GM19023 (cell line): Measurements from ENCODE around the gene PDZRN4.

Experiments used
- ATAC-seq: cut with Tn5 transposase; IDR thresholded peaks from one replicate; pipeline ENCODE4 v1.9.1; 2021; ENCODE audit warnings: mild to moderate bottlenecking, moderate library complexity; ENCODE audit not compliant: unreplicated experiment

Gene PDZRN4

GRCh38 chr12:41504976-41505375, 316.9 kb downstream of the PDZRN4 start:
- no peak for ATAC-seq

GRCh38 chr12:41507286-41507685, 319.2 kb downstream of the PDZRN4 start:
- ATAC-seq: no peak

GRCh38 chr12:41509271-41510055, 321.3 kb downstream of the PDZRN4 start:
- ATAC-seq: no peak

GRCh38 chr12:41510470-41510869, 322.4 kb downstream of the PDZRN4 start:
- no peak for ATAC-seq

GRCh38 chr12:41511247-41511646, 323.1 kb downstream of the PDZRN4 start:
- ATAC-seq: no peak

GRCh38 chr12:41512497-41512896, 324.4 kb downstream of the PDZRN4 start:
- ATAC-seq: no peak

- no peak for ATAC-seq
Observed at GRCh38 chr12:41514021-41514777, 326.1 kb downstream of the PDZRN4 start.

GRCh38 chr12:41514907-41515306, 326.8 kb downstream of the PDZRN4 start:
- ATAC-seq: no peak

- no peak for ATAC-seq
Observed at GRCh38 chr12:41515953-41516352, 327.8 kb downstream of the PDZRN4 start.

- ATAC-seq: no peak
Observed at GRCh38 chr12:41520869-41521268, 332.7 kb downstream of the PDZRN4 start.

- ATAC-seq: no peak
Observed at GRCh38 chr12:41521872-41522379, 333.8 kb downstream of the PDZRN4 start.

GRCh38 chr12:41527062-41527461, 338.9 kb downstream of the PDZRN4 start:
- no peak for ATAC-seq

- no peak for ATAC-seq
Observed at GRCh38 chr12:41527534-41528116, 339.5 kb downstream of the PDZRN4 start.

GRCh38 chr12:41528874-41529273, 340.8 kb downstream of the PDZRN4 start:
- ATAC-seq: no peak

GRCh38 chr12:41530441-41530840, 342.3 kb downstream of the PDZRN4 start:
- ATAC-seq: no peak

GRCh38 chr12:41531147-41531829, 343.2 kb downstream of the PDZRN4 start:
- ATAC-seq: no peak

GRCh38 chr12:41532072-41532471, 344.0 kb downstream of the PDZRN4 start:
- ATAC-seq: no peak

- no peak for ATAC-seq
Observed at GRCh38 chr12:41536813-41537490, 348.8 kb downstream of the PDZRN4 start.

GRCh38 chr12:41537522-41537921, 349.4 kb downstream of the PDZRN4 start:
- ATAC-seq: no peak

GRCh38 chr12:41545761-41546160, 357.6 kb downstream of the PDZRN4 start:
- ATAC-seq: no peak
